Osteoblast (primary cell): ENCODE results near the gene PIGV. TPM values are rescaled to one million over a fixed set of nuclear protein-coding genes. Genes with fewer than 3 reads are reported as not detected.

Experiments
- DNase-seq: peaks from one replicate; pipeline ENCODE4 v3.0.0; 2011; ENCODE audit warnings: low spot score, mixed read lengths; ENCODE audit not compliant: insufficient read length; ENCODE audit errors: missing footprints
- H2AFZ ChIP-seq: 2 replicates; pipeline ENCODE4 v1.6.0; 2011; ENCODE audit warnings: mild to moderate bottlenecking, low read length
- H3K27ac ChIP-seq: 2 replicates; pipeline ENCODE4 v1.5.1; 2011; ENCODE audit warnings: mild to moderate bottlenecking, low read depth, low read length, moderate library complexity
- H3K27me3 ChIP-seq: 2 replicates; pipeline ENCODE4 v1.6.0; 2012; ENCODE audit warnings: mild to moderate bottlenecking, control low read depth, inconsistent platforms, low read length, moderate library complexity; ENCODE audit not compliant: insufficient read depth
- H3K36me3 ChIP-seq: 2 replicates; pipeline ENCODE4 v1.5.1; 2011; ENCODE audit warnings: mild to moderate bottlenecking, low read length, control low read depth, moderate library complexity; ENCODE audit not compliant: insufficient read depth
- H3K4me1 ChIP-seq: 2 replicates; pipeline ENCODE4 v1.5.1; 2011; ENCODE audit warnings: mild to moderate bottlenecking, low read length, control low read depth, moderate library complexity; ENCODE audit not compliant: insufficient read depth
- H3K4me2 ChIP-seq: 2 replicates; pipeline ENCODE4 v1.6.0; 2011; ENCODE audit warnings: mild to moderate bottlenecking, low read length; ENCODE audit not compliant: insufficient read depth
- H3K4me3 ChIP-seq: fragments of 200-600 bp; sonication (generic); 3 replicates; pipeline ENCODE4 v1.5.1; 2012; ENCODE audit warnings: mild to moderate bottlenecking, low read length, inconsistent platforms; ENCODE audit not compliant: insufficient read depth
- H3K79me2 ChIP-seq: 2 replicates; pipeline ENCODE4 v1.6.0; 2012; ENCODE audit warnings: mild to moderate bottlenecking, low read length, control low read depth, inconsistent platforms; ENCODE audit not compliant: insufficient read depth
- H3K9me3 ChIP-seq: 2 replicates; pipeline ENCODE4 v1.5.1; 2011; ENCODE audit warnings: low read depth, low read length, control low read depth
- H4K20me1 ChIP-seq: 2 replicates; pipeline ENCODE4 v1.6.0; 2012; ENCODE audit warnings: mild to moderate bottlenecking, low read length, control low read depth; ENCODE audit not compliant: insufficient read depth
- CTCF ChIP-seq: IDR thresholded peaks from 2 replicates; pipeline ENCODE4 v1.5.1; 2011; ENCODE audit warnings: mild to moderate bottlenecking, low read depth, low read length, moderate library complexity; ENCODE audit errors: extremely low read depth
- total RNA-seq: library from RNA; depleted of rRNA; stranded (reverse); fragments of >200 nt; gene quantifications from 2 replicates; pipeline ENCODE4 v1.2.3, GENCODE V29; 2012

Gene PIGV
- total RNA-seq, 1 donor: 18.1 TPM

- no peaks in the 10 kb centered on the region for H3K9me3 ChIP-seq
- no peak overlapping the region for H3K27ac ChIP-seq
- no peak for TF ChIP-seq CTCF
- H3K36me3 ChIP-seq: no peaks in the 10 kb centered on the region
- peaks cover 14% of the 10 kb centered on the region for H3K79me2 ChIP-seq
- H3K4me3 ChIP-seq: no peak overlapping the region
- no peak overlapping the region for H2AFZ ChIP-seq
- no peak overlapping the region for H3K4me2 ChIP-seq
- no peaks in the 10 kb centered on the region for H3K27me3 ChIP-seq
- H4K20me1 ChIP-seq: no peaks in the 10 kb centered on the region
- H3K4me1 ChIP-seq: peaks cover 21% of the 10 kb centered on the region
- peak; percentile 78 for DNase-seq
These were observed 35.1 kb downstream of the PIGV start for GRCh38 chr1:26822737-26823395.

GRCh38 chr1:26824731-26825130, 37.0 kb downstream of the PIGV start:
- no peak for DNase-seq
- Histone ChIP-seq H4K20me1 (peaks cover 12% of the 10 kb centered on the region), H3K27me3 (no peaks in the 10 kb centered on the region), H3K79me2 (peaks cover 32% of the 10 kb centered on the region), H3K9me3 (no peaks in the 10 kb centered on the region), H3K4me3 (no peak overlapping the region), H2AFZ (no peak overlapping the region), H3K27ac (peak overlapping the region; percentile 51), H3K4me2 (no peak overlapping the region), H3K4me1 (peaks cover 30% of the 10 kb centered on the region), H3K36me3 (no peaks in the 10 kb centered on the region)
- no peak for TF ChIP-seq CTCF

GRCh38 chr1:26826261-26827105, 38.7 kb downstream of the PIGV start, which contains the start of gene ZDHHC18:
Gene ZDHHC18, plus strand, starts transcription at chr1:26826688. Its CDS starts 117 bp downstream, at chr1:26826805.
- Histone ChIP-seq H3K4me2 (peak within 1 kb of the TSS; percentile 91), H3K36me3 (peaks cover 6% of the 10 kb centered on the region), H3K9me3 (no peaks in the 10 kb centered on the region), H3K4me3 (peak within 1 kb of the TSS; percentile 81), H3K27ac (peak within 1 kb of the TSS; percentile 51), H3K4me1 (peaks cover 30% of the 10 kb centered on the region), H3K27me3 (no peaks in the 10 kb centered on the region), H4K20me1 (peaks cover 25% of the 10 kb centered on the region), H3K79me2 (peaks cover 47% of the 10 kb centered on the region), H2AFZ (peak within 1 kb of the TSS; percentile 98)
- DNase-seq: peak; percentile 99
- no peak for TF ChIP-seq CTCF

- no peaks in the 10 kb centered on the region for H3K9me3 ChIP-seq
- H3K4me3 ChIP-seq: peak overlapping the region; percentile 81
- no peak for TF ChIP-seq CTCF
- H3K4me2 ChIP-seq: peak overlapping the region; percentile 91
- H4K20me1 ChIP-seq: peaks cover 32% of the 10 kb centered on the region
- no peak overlapping the region for H2AFZ ChIP-seq
- DNase-seq: no peak
- peak overlapping the region; percentile 23 for H3K27ac ChIP-seq
- peaks cover 30% of the 10 kb centered on the region for H3K4me1 ChIP-seq
- H3K36me3 ChIP-seq: peaks cover 12% of the 10 kb centered on the region
- peaks cover 54% of the 10 kb centered on the region for H3K79me2 ChIP-seq
- H3K27me3 ChIP-seq: no peaks in the 10 kb centered on the region
These were observed 39.4 kb downstream of the PIGV start for GRCh38 chr1:26827106-26827604.
